GM12878 (cell line): ENCODE data around the gene TMSB10. TPM values are rescaled to one million over a fixed set of nuclear protein-coding genes. Genes with fewer than 3 reads are reported as not detected.

Experiments
- BACH1 ChIP-seq: fragments of 450-650 bp; IDR thresholded peaks from 2 replicates; pipeline ENCODE4 v1.6.1; 2017; ENCODE audit warnings: mild to moderate bottlenecking, borderline replicate concordance
- CBX5 ChIP-seq: sonication (generic); IDR thresholded peaks from 2 replicates; pipeline ENCODE4 v1.6.1; 2016; ENCODE audit warnings: low read depth, moderate library complexity, mild to moderate bottlenecking, inconsistent platforms
- EGR1 ChIP-seq, 2 experiments: IDR thresholded peaks; 1 replicate in 1 of 2; 2 replicates in 1 of 2; pipeline ENCODE4 v1.6.1; 2011 to 2012; ENCODE audit warnings: low read depth in 2 of 2, low read length in 2 of 2, borderline replicate concordance in 1 of 2, mild to moderate bottlenecking in 1 of 2, moderate library complexity in 1 of 2
- HDAC2 ChIP-seq: fragments of 200-600 bp; sonication (generic); IDR thresholded peaks from 2 replicates; pipeline ENCODE4 v1.6.1; 2017
- IKZF2 ChIP-seq, 2 experiments: fragments of 450-650 bp; IDR thresholded peaks; 2 replicates each; pipeline ENCODE4 v1.6.1; 2017; ENCODE audit warnings: mild to moderate bottlenecking in 2 of 2, moderate library complexity in 2 of 2
- NR2C1 ChIP-seq: fragments of 450-650 bp; IDR thresholded peaks from 2 replicates; pipeline ENCODE4 v1.6.1; 2017; ENCODE audit warnings: antibody characterized with exemption, mild to moderate bottlenecking, moderate library complexity
- TARDBP ChIP-seq: IDR thresholded peaks from 2 replicates; pipeline ENCODE4 v1.6.1; 2016; ENCODE audit warnings: borderline replicate concordance
- polyA plus RNA-seq, 11 experiments: library from polyadenylated mRNA; depleted of rRNA in 4 of 11; unstranded in 6 of 11; stranded (reverse) in 5 of 11; fragments of >200 nt; fragmentation: Nextera tagmentation in 4 of 11; fragmentation: Illumina TruSeq in 1 of 11; extraction: Ambion mirVana in 4 of 11; extraction: Trizol in 1 of 11; gene quantifications; 1 replicate in 1 of 11; 2 replicates in 10 of 11; pipeline versions ENCODE4 v1.2.1 to v1.2.3, GENCODE V29; 2011 to 2016; ENCODE audit warnings: inconsistent platforms in 2 of 11, missing spikeins in 2 of 11, low read depth in 1 of 11
- total RNA-seq, 4 experiments: library from RNA; depleted of rRNA in 3 of 4; stranded (reverse); fragments of >200 nt in 3 of 4; fragmentation: Illumina TruSeq in 1 of 4; extraction: Trizol in 1 of 4; gene quantifications; 2 replicates each; pipeline versions ENCODE4 v1.2.1 to v1.2.3, GENCODE V29; 2013 to 2021
- TF ChIP-seq, protein P1 (sequence below): fragments of 450-650 bp; formaldehyde crosslinking; IDR thresholded peaks from 2 replicates; pipeline ENCODE4 v1.4.0; 2020; ENCODE audit warnings: mild to moderate bottlenecking, moderate library complexity
- TF ChIP-seq, protein P2 (sequence below): fragments of 450-650 bp; IDR thresholded peaks from 2 replicates; pipeline ENCODE4 v1.6.1; 2017; ENCODE audit warnings: mild to moderate bottlenecking, moderate library complexity
- TF ChIP-seq, protein P3 (sequence below): IDR thresholded peaks from 2 replicates; pipeline ENCODE4 v1.6.1; 2011; ENCODE audit warnings: low read depth, low read length, improper control_type of control experiment, borderline replicate concordance
- TF ChIP-seq, protein P4 (sequence below): IDR thresholded peaks from 2 replicates; pipeline ENCODE4 v1.6.1; 2012; ENCODE audit warnings: low read depth, low read length, improper control_type of control experiment
- TF ChIP-seq, protein P5 (sequence below): IDR thresholded peaks from 2 replicates; pipeline ENCODE4 v1.6.1; 2012; ENCODE audit warnings: improper control_type of control experiment, low read depth, low read length; ENCODE audit not compliant: insufficient replicate concordance

Gene TMSB10
- total and polyA plus RNA-seq, 10 of the 15 experiments (the other 5 are each of a cell fraction or from before 2014, with no cell fraction given) = 1,406 to 4,860 (median 3,381) TPM

DNA sequence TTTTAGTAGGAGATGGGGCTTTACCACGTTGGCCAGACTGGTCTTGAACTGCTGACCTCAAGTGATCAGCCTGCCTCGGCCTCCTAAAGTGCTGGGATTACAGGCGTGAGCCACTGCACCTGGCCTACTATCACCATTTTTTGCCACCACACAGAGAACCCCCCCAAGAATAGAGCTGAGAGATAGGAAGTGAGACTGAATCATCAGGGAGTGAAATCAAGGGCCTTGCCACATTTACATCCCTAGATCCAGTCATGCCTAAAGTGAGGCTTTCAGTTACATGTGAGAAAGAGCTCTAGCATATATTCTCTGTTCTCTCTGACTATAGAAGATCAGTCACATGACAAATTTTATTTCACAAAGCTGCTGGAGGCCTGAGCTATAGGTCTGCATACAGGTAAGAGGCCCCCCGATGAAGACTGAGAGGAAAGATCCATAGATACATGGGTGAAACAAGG lies 37.5 kb downstream of the TMSB10 start (continued):
- TF ChIP-seq TARDBP (no peak), BACH1 (no peak), IKZF2 (IDR thresholded peaks at IDR 0.05) (peak; percentile 94 to 95), CBX5 (peak; percentile 75; the same call in 1 of the 2 replicates), HDAC2 (no peak), NR2C1 (no peak), EGR1 (IDR thresholded peaks at IDR 0.05; ENCODE audit: borderline replicate concordance in 1 of 2, low read depth in 2 of 2, low read length in 2 of 2) (no peak)
- TF ChIP-seq, protein P1, sequence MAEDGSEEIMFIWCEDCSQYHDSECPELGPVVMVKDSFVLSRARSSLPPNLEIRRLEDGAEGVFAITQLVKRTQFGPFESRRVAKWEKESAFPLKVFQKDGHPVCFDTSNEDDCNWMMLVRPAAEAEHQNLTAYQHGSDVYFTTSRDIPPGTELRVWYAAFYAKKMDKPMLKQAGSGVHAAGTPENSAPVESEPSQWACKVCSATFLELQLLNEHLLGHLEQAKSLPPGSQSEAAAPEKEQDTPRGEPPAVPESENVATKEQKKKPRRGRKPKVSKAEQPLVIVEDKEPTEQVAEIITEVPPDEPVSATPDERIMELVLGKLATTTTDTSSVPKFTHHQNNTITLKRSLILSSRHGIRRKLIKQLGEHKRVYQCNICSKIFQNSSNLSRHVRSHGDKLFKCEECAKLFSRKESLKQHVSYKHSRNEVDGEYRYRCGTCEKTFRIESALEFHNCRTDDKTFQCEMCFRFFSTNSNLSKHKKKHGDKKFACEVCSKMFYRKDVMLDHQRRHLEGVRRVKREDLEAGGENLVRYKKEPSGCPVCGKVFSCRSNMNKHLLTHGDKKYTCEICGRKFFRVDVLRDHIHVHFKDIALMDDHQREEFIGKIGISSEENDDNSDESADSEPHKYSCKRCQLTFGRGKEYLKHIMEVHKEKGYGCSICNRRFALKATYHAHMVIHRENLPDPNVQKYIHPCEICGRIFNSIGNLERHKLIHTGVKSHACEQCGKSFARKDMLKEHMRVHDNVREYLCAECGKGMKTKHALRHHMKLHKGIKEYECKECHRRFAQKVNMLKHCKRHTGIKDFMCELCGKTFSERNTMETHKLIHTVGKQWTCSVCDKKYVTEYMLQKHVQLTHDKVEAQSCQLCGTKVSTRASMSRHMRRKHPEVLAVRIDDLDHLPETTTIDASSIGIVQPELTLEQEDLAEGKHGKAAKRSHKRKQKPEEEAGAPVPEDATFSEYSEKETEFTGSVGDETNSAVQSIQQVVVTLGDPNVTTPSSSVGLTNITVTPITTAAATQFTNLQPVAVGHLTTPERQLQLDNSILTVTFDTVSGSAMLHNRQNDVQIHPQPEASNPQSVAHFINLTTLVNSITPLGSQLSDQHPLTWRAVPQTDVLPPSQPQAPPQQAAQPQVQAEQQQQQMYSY (CRISPR knock-in tag) = no peak
- TF ChIP-seq, protein P2, sequence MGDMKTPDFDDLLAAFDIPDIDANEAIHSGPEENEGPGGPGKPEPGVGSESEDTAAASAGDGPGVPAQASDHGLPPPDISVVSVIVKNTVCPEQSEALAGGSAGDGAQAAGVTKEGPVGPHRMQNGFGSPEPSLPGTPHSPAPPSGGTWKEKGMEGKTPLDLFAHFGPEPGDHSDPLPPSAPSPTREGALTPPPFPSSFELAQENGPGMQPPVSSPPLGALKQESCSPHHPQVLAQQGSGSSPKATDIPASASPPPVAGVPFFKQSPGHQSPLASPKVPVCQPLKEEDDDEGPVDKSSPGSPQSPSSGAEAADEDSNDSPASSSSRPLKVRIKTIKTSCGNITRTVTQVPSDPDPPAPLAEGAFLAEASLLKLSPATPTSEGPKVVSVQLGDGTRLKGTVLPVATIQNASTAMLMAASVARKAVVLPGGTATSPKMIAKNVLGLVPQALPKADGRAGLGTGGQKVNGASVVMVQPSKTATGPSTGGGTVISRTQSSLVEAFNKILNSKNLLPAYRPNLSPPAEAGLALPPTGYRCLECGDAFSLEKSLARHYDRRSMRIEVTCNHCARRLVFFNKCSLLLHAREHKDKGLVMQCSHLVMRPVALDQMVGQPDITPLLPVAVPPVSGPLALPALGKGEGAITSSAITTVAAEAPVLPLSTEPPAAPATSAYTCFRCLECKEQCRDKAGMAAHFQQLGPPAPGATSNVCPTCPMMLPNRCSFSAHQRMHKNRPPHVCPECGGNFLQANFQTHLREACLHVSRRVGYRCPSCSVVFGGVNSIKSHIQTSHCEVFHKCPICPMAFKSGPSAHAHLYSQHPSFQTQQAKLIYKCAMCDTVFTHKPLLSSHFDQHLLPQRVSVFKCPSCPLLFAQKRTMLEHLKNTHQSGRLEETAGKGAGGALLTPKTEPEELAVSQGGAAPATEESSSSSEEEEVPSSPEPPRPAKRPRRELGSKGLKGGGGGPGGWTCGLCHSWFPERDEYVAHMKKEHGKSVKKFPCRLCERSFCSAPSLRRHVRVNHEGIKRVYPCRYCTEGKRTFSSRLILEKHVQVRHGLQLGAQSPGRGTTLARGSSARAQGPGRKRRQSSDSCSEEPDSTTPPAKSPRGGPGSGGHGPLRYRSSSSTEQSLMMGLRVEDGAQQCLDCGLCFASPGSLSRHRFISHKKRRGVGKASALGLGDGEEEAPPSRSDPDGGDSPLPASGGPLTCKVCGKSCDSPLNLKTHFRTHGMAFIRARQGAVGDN = peak; percentile 96
- TF ChIP-seq, protein P3, sequence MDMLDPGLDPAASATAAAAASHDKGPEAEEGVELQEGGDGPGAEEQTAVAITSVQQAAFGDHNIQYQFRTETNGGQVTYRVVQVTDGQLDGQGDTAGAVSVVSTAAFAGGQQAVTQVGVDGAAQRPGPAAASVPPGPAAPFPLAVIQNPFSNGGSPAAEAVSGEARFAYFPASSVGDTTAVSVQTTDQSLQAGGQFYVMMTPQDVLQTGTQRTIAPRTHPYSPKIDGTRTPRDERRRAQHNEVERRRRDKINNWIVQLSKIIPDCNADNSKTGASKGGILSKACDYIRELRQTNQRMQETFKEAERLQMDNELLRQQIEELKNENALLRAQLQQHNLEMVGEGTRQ = no peak; the same call in 1 of the 2 replicates
- TF ChIP-seq, protein P4, sequence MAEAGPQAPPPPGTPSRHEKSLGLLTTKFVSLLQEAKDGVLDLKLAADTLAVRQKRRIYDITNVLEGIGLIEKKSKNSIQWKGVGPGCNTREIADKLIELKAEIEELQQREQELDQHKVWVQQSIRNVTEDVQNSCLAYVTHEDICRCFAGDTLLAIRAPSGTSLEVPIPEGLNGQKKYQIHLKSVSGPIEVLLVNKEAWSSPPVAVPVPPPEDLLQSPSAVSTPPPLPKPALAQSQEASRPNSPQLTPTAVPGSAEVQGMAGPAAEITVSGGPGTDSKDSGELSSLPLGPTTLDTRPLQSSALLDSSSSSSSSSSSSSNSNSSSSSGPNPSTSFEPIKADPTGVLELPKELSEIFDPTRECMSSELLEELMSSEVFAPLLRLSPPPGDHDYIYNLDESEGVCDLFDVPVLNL = no peak
- TF ChIP-seq, protein P5, sequence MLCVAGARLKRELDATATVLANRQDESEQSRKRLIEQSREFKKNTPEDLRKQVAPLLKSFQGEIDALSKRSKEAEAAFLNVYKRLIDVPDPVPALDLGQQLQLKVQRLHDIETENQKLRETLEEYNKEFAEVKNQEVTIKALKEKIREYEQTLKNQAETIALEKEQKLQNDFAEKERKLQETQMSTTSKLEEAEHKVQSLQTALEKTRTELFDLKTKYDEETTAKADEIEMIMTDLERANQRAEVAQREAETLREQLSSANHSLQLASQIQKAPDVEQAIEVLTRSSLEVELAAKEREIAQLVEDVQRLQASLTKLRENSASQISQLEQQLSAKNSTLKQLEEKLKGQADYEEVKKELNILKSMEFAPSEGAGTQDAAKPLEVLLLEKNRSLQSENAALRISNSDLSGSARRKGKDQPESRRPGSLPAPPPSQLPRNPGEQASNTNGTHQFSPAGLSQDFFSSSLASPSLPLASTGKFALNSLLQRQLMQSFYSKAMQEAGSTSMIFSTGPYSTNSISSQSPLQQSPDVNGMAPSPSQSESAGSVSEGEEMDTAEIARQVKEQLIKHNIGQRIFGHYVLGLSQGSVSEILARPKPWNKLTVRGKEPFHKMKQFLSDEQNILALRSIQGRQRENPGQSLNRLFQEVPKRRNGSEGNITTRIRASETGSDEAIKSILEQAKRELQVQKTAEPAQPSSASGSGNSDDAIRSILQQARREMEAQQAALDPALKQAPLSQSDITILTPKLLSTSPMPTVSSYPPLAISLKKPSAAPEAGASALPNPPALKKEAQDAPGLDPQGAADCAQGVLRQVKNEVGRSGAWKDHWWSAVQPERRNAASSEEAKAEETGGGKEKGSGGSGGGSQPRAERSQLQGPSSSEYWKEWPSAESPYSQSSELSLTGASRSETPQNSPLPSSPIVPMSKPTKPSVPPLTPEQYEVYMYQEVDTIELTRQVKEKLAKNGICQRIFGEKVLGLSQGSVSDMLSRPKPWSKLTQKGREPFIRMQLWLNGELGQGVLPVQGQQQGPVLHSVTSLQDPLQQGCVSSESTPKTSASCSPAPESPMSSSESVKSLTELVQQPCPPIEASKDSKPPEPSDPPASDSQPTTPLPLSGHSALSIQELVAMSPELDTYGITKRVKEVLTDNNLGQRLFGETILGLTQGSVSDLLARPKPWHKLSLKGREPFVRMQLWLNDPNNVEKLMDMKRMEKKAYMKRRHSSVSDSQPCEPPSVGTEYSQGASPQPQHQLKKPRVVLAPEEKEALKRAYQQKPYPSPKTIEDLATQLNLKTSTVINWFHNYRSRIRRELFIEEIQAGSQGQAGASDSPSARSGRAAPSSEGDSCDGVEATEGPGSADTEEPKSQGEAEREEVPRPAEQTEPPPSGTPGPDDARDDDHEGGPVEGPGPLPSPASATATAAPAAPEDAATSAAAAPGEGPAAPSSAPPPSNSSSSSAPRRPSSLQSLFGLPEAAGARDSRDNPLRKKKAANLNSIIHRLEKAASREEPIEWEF = no peak
